Adrenal gland (tissue), 12 donors: Measurements from ENCODE around the gene BRF1. TPM values are rescaled to one million over a fixed set of nuclear protein-coding genes. Genes with fewer than 3 reads are reported as not detected.

Source experiments
- DNase-seq, 7 donors: peaks; one replicate each; pipeline ENCODE4 v3.0.0-alpha.2; 2019 to 2020
- H3K27ac ChIP-seq, 5 donors: fragments of 200-600 bp; sonication (generic) in 4 of 5; 1 replicate in 3 of 5; 2 replicates in 2 of 5; pipeline versions ENCODE4 v1.5.1 to v1.8.0; 2016 to 2020; ENCODE audit warnings: mild to moderate bottlenecking in 1 of 5
- H3K27me3 ChIP-seq: fragments of 200-600 bp; 2 replicates; pipeline ENCODE4 v1.8.0; 2021
- H3K36me3 ChIP-seq, 2 donors: fragments of 200-600 bp; replicated peaks in 1 of 2; 1 replicate in 1 of 2; 2 replicates in 1 of 2; pipeline versions ENCODE4 v1.5.1 to v1.8.0; 2018 to 2022
- H3K4me1 ChIP-seq, 2 donors: fragments of 200-600 bp; replicated peaks in 1 of 2; 1 replicate in 1 of 2; 2 replicates in 1 of 2; pipeline versions ENCODE4 v1.5.1 to v1.8.0; 2018 to 2021
- H3K4me3 ChIP-seq, 4 donors: fragments of 200-600 bp; sonication (generic) in 3 of 4; one replicate each; pipeline ENCODE4 v1.5.1; 2016 to 2018
- H3K9me3 ChIP-seq, 3 donors: fragments of 200-600 bp; sonication (generic) in 1 of 3; replicated peaks in 1 of 3; 1 replicate in 2 of 3; 2 replicates in 1 of 3; pipeline versions ENCODE4 v1.5.1 to v1.8.0; 2016 to 2021
- CTCF ChIP-seq, 6 experiments: fragments of 450-650 bp in 4 of 6; fragments of 200-600 bp in 2 of 6; sonication (generic) in 1 of 6; IDR thresholded peaks; 1 replicate in 5 of 6; 2 replicates in 1 of 6; pipeline versions ENCODE4 v1.5.1 to v1.8.0; 2016 to 2021; ENCODE audit warnings: antibody characterized with exemption in 6 of 6, mild to moderate bottlenecking in 2 of 6, moderate library complexity in 1 of 6
- POLR2A ChIP-seq, 2 donors: fragments of 450-650 bp; IDR thresholded peaks; one replicate each; pipeline ENCODE4 v1.6.1; 2017; ENCODE audit warnings: antibody characterized with exemption in 2 of 2, mild to moderate bottlenecking in 2 of 2, moderate library complexity in 1 of 2
- WGBS, 4 donors: extraction: QIAGEN DNeasy Blood & Tissue Kit in 2 of 4; methylation state at CpG; one replicate each; pipeline versions ENCODE4 v1.1.5 to v1.1.7; 2013 to 2017; 5-methylcytosine and 5-hydroxymethylcytosine counted together
- intact Hi-C, 2 donors: fragments of 100-400 bp; cut with DNase I; formaldehyde crosslinking; loops; one replicate each; pipeline versions ENCODE4 v1.14.1 to v1.15.0; 2022 to 2023
- polyA plus RNA-seq, 3 donors: library from polyadenylated mRNA; stranded (reverse); fragments of 200-250 nt in 2 of 3; fragments of 350-450 nt in 1 of 3; fragmentation: Illumina TruSeq in 1 of 3; extraction: RNeasy Lipid Tissue Mini Kit (QIAGEN cat#74804) in 1 of 3; gene quantifications; one replicate each; pipeline ENCODE4 v1.2.3, GENCODE V29; 2013 to 2014
- total RNA-seq, 9 donors: library from RNA; depleted of rRNA in 4 of 9; stranded (reverse); fragments of >200 nt in 4 of 9; fragments of 120-200 nt in 1 of 9; fragmentation: NEBNext Ultra II Directional in 1 of 9; extraction: Animal tissue kit (Norgen Biotek cat#: 25700) in 1 of 9; gene quantifications; one replicate each; pipeline versions ENCODE4 v1.1.0 to v1.2.4, GENCODE V29; 2013 to 2023
- donor health status: healthy with polysubstance abuse.
- donor health status: Bipolar disorder and iron deficiency.
- donor health status: DM: yes; HTN: yes; CAD: no.
- donor health status: DM: no; HTN: no; CAD: no.
- donor health status: DM: no; HTN: no; CAD: no.
- donor health status: DM: yes; HTN: yes; CAD: no.

Gene BRF1
- total and polyA plus RNA-seq, 12 donors = 14.0 to 96.9 (median 37.5) TPM

- Histone ChIP-seq H3K9me3 (no peaks in the 10 kb centered on the region), H3K36me3 (peaks cover 0 to 9% of the 10 kb centered on the region in 2 donors), H3K27ac (no peak overlapping the region), H3K4me3 (no peak overlapping the region), H3K27me3 (no peaks in the 10 kb centered on the region), H3K4me1 (peaks cover 14 to 23% of the 10 kb centered on the region in 2 donors)
- WGBS, 4 donors = 89 to 100% (median 90%) methylated on average over 1 to 8 of the region's 8 CpGs
- DNase-seq = no peak
- intact Hi-C loops = no loop called here
- TF ChIP-seq CTCF (IDR thresholded peaks at IDR 0.05) = no peak
- no peak for TF ChIP-seq POLR2A (IDR thresholded peaks at IDR 0.05)
These were observed 91.7 kb downstream of the BRF1 start for GRCh38 chr14:105209091-105209490.

- intact Hi-C loops = no loop called here
- TF ChIP-seq CTCF (IDR thresholded peaks at IDR 0.05) = no peak
- no peak for TF ChIP-seq POLR2A (IDR thresholded peaks at IDR 0.05)
- H3K4me1 ChIP-seq = peaks cover 14 to 24% of the 10 kb centered on the region in 2 donors
- peaks cover 0 to 9% of the 10 kb centered on the region in 2 donors for H3K36me3 ChIP-seq
- H3K27me3 ChIP-seq = no peaks in the 10 kb centered on the region
- no peaks in the 10 kb centered on the region for H3K9me3 ChIP-seq
- no peak overlapping the region for H3K27ac ChIP-seq
- H3K4me3 ChIP-seq = no peak overlapping the region
- no peak for DNase-seq
- WGBS, 4 donors = 82 to 97% (median 92%) methylated on average over 5 to 12 of the region's 12 CpGs
These were observed 92.1 kb downstream of the BRF1 start for GRCh38 chr14:105208738-105209075.

GRCh38 chr14:105207996-105208737 lies 92.6 kb downstream of the BRF1 start:
- no peak overlapping the region for H3K4me3 ChIP-seq
- no peak for DNase-seq
- TF ChIP-seq CTCF (IDR thresholded peaks at IDR 0.05) (no peak), POLR2A (IDR thresholded peaks at IDR 0.05) (no peak)
- H3K9me3 ChIP-seq = no peaks in the 10 kb centered on the region
- no peak overlapping the region for H3K27ac ChIP-seq
- no peaks in the 10 kb centered on the region for H3K27me3 ChIP-seq
- peaks cover 14 to 24% of the 10 kb centered on the region in 2 donors for H3K4me1 ChIP-seq
- intact Hi-C loops = no loop called here
- peaks cover 0 to 9% of the 10 kb centered on the region in 2 donors for H3K36me3 ChIP-seq
- 91 to 93% (median 92%) methylated on average over 16 to 25 of the region's 25 CpGs for WGBS, 4 donors

GRCh38 chr14:105207460-105207901 lies 93.3 kb downstream of the BRF1 start:
- DNase-seq = no peak
- intact Hi-C loops = no loop called here
- WGBS, 4 donors = 75 to 93% (median 85%) methylated on average over 3 to 13 of the region's 13 CpGs; no CpG with 5 or more reads in 1 of the 4 donors

More at GRCh38 chr14:105207460-105207901, 93.3 kb downstream of the BRF1 start:
- Histone ChIP-seq H3K4me1 (peaks cover 14 to 24% of the 10 kb centered on the region in 2 donors), H3K4me3 (no peak overlapping the region), H3K9me3 (no peaks in the 10 kb centered on the region), H3K27ac (no peak overlapping the region), H3K36me3 (peaks cover 0 to 9% of the 10 kb centered on the region in 2 donors), H3K27me3 (no peaks in the 10 kb centered on the region)
- TF ChIP-seq CTCF (IDR thresholded peaks at IDR 0.05) (no peak), POLR2A (IDR thresholded peaks at IDR 0.05) (no peak)
